NCI-H510A treated with DMSO at 0.1 percent for 48 hours (cell line): ENCODE results near the gene DNTT.

Source experiments
- DNase-seq: peaks from one replicate; lab custom pipeline; 2025; lab: John Stamatoyannopoulos, UW

DNTT gene

DNA sequence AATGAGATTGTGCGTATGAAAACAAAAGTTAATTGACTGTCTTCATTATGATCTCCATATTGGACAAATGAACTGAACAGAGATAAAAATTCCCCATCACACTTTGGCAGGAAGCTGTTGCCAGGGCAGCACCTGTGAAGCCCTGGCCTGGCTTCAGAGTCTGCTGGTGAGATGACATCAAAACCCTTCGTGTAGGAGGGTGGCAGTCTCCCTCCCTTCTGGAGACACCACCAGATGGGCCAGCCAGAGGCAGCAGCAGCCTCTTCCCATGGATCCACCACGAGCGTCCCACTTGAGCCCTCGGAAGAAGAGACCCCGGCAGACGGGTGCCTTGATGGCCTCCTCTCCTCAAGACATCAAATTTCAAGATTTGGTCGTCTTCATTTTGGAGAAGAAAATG lies at the start of gene DNTT:
TSS of gene DNTT (plus strand) at position 205 of the 400 bp plus-strand sequence. CDS start at position 269, 64 bp downstream.
- no peak for DNase-seq

DNA sequence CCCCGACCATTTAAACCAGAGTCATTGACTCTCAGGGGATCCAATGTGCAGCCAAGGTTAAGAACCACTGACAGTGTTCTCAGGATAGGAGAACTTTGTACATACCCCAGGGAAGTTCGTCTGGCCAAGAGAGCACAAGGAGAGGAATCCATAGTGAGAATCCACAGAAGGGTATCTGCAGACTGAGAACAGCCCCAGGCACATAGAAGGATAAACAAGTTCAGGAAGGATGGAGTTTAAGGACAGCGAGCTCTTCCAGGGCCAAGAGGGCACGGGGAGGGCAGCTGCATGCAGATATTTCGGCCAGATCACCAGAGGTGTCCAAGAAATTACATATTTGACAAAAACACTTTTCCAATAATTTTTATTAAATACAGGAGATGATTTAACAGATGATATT lies 49.3 kb upstream of the DNTT start:
- DNase-seq, result no peak

GRCh38 chr10:96255549-96256333 lies 48.5 kb upstream of the DNTT start:
- DNase-seq, result no peak

- DNase-seq, result no peak
These were observed 46.3 kb upstream of the DNTT start for GRCh38 chr10:96257944-96258343.

DNA sequence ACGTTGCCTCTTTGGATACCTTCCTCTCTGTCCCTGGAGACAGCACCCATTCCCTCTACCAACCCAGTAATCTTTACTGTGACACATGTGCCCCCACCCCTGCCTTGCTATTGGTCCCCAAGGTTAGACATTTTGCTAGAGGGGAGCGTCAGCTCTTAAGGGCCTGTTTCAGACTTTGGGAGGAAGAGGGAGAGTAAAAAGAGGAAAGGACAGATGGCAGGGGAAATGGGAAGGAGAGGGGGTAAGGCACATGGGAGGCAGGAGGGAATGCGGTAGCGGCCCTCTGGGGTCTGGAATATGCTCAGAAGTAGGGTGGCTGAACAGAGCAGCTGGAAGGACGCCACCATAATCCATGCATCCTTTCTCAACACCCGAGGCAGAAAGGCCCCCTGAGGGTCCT lies 45.1 kb upstream of the DNTT start:
- DNase-seq, result no peak

- no peak for DNase-seq
These were observed 44.2 kb upstream of the DNTT start for GRCh38 chr10:96260014-96260413.

DNA sequence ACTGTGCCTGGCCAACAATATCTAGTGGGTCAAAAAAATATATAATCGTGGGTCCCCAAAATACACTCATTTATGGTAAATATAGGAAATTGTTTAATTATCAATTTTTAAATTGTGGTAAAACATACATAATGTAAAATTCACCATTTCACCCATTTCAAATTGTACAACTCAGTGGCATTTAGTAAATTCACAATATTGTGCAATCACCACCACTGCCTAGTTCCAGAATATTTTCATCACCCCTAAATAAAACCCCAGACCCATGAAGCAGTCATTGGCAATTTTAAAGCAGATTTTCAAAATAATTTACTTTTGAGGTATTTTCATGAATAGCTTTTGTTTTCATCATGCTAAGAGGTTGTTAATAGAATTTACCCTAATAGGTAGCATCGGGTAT lies 43.1 kb upstream of the DNTT start:
- DNase-seq, result no peak

DNA sequence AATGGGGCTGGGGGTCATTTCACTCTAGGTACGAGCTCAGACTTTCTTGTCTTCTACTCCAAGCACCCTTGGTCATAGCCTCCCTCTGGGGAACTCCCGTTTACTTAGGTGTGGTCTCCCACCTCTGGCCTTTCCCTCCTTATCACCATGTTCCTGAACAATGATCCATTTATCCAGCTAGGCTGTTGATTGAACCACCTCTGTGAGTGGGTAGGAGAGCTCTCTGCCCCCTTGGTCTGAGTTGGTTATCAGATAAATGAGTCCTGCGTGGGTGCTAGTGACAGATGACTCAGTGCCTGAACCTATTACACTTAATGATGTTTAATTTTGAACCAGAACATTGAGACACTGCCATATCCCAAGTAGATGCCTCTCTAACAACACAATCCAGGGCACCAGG lies 42.3 kb upstream of the DNTT start:
- no peak for DNase-seq

DNA sequence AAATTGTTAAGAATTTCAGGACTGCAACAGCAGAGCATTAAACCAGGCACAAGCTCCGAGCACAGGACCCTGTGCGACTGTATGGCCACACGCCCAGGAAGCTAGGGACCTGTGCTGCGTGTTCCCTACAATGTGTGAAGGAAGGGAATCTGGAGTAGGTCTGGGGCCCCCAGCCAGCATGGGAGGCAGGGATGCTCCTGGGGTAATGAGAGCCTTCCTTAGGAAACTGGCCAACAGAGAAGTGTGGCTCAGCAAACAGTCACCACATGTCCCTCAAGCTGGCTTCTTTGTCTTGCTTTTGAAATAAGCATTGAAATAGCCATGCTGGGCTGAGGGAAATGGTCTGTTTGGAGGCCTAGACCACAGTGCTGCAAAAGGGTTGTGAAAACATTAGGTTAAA lies 41.1 kb upstream of the DNTT start:
- DNase-seq, result no peak

- DNase-seq, result no peak
These were observed 40.6 kb upstream of the DNTT start for GRCh38 chr10:96263669-96264068.

GRCh38 chr10:96264938-96265337 lies 39.3 kb upstream of the DNTT start:
- no peak for DNase-seq

DNA sequence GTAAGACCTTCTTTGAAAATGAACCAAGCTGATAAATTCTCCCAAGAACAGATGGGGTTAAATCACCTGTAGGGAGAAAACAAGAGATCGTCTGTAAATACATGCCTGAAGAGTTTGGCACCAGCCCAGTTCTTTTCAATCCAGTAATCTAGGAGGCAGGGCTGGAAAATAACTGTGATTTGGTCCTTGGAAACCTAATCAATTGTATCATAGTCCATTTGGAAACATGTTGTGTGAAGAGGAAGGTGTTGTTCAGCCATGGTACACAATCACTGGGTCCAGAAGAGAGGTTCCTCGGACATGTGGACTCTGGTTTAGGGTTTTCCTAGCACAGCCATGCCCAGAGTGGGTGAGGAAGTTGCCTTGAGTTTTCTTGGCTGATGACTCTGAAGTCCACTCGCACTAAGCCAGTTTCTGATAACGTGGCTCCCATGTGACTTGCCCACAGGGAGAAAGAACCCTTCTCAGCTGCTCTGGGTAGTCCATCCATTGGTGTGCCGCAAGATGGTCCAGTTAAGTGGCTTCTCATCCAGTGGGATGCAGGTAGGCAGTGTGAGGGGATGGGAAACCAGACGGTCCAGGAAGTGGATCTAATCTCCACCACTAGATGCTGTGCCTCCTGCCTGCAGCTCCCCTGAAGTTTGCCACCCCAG lies 38.0 kb upstream of the DNTT start:
- no peak for DNase-seq

GRCh38 chr10:96267234-96267705 lies 37.0 kb upstream of the DNTT start:
- no peak for DNase-seq

DNA sequence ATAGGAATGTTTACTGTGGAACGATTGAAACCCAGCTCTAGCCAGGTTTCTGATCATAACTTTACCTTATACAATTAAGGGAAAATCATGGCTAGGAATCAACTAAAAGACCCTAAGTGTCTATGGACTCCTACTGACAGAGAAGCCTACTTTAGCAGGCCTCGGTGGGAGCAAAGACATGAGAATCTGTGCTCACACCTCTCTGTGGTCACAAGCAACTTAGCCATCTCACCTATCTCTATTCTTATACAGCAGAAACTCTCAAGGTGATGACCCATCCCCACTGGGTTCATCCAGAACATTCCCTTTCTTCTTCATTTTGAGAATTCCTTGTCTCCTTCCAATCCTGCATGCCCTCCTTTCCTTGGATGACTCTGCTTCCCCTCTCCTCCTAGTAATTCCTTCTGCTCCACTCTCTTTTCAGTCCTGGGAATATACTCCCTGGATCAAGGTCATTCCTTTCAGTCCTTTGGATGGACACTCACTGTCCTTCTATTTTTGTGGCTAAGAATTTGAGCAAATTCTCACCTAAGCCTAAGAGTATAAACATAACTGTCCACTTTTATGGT lies 35.8 kb upstream of the DNTT start:
- DNase-seq, result no peak

GRCh38 chr10:96269438-96270300 lies 34.6 kb upstream of the DNTT start:
- no peak for DNase-seq

- no peak for DNase-seq
These were observed 33.7 kb upstream of the DNTT start for GRCh38 chr10:96270571-96270970.

DNA sequence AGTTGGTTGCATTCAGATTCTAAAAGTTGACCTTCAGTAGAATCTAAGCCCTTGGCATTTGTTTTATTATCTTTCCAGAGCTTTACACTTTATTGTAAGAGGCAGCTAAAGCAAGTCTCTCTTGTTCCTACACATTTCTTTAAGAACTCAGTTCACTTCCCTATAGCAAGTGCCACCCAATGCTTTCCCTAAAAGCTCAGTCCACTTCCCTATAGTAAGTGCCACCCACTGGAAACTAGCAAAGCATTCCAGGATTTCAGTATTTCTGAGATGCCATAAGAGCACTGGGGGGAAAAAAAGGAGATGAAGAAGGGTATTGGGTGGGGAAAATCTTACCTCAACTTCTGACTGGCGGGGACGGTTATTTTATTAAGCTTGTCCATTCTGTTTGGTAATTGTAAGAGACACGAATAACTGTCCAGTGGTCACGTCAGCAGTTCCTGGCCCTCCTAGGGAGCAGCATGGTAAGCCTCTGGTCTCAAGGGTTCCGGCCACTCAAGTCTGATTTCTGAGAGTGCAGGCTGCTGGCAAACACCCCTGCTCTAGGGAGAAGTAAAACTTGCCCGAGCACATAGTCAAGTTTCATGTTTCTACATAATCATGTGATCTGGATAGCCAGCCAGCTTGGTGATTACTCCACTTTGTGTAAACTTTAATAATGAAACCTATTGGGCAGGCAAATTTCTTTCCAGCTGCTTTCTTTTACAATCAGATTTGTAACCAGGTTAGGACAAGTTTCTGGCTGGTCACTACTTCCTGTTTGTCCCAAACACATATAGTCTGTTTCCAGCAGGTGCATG lies 33.0 kb upstream of the DNTT start, which contains the start of gene BLNK:
TSS of gene BLNK (minus strand) at position 554 of the 800 bp plus-strand sequence. CDS start at position 383, 171 bp downstream.
- DNase-seq, result peak; percentile 67

- DNase-seq, result no peak
These were observed 31.6 kb upstream of the DNTT start for GRCh38 chr10:96272316-96273280.

DNA sequence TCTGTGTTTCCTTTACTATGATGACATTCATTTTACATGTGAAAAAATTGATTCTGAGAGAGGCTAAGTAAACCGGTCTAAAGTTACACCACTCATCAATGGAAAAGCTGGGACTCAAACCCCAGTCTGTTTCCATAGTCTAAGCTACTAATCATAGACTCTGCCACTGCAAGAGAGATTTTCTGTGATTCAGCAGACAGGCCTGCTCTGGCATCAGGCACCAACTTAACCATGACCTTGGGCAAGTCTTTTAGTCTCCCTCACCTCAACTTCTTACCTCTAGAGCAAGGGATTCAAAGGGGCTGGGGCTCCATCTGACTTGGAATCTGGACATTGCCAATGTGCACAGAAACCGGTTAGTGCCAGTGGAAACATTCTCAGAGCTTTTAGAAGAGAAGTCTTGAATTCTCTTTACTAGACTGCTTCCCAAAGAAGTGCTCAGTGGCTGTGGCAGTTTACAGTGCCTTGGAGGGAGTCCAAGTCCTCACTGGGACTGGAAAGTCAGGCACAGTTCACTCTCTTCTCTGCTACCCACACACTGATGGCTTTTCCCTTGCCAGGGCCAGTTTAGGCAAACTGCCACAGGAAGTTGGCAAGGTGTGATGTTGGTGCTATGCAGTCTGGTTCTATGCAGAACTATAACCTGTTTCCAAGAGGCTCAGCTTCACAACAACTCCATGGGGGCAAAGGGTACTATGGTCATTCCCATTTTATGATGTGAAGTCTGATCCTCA lies 28.4 kb upstream of the DNTT start:
- no peak for DNase-seq
